ENCODE results near the gene SPHK1. TPM values are rescaled to one million over a fixed set of nuclear protein-coding genes. Genes with fewer than 3 reads are reported as not detected.

SPHK1 gene
- total RNA-seq, 3 donors from 2014 or later: 9.6 to 28.5 (median 23.0) TPM

DNA sequence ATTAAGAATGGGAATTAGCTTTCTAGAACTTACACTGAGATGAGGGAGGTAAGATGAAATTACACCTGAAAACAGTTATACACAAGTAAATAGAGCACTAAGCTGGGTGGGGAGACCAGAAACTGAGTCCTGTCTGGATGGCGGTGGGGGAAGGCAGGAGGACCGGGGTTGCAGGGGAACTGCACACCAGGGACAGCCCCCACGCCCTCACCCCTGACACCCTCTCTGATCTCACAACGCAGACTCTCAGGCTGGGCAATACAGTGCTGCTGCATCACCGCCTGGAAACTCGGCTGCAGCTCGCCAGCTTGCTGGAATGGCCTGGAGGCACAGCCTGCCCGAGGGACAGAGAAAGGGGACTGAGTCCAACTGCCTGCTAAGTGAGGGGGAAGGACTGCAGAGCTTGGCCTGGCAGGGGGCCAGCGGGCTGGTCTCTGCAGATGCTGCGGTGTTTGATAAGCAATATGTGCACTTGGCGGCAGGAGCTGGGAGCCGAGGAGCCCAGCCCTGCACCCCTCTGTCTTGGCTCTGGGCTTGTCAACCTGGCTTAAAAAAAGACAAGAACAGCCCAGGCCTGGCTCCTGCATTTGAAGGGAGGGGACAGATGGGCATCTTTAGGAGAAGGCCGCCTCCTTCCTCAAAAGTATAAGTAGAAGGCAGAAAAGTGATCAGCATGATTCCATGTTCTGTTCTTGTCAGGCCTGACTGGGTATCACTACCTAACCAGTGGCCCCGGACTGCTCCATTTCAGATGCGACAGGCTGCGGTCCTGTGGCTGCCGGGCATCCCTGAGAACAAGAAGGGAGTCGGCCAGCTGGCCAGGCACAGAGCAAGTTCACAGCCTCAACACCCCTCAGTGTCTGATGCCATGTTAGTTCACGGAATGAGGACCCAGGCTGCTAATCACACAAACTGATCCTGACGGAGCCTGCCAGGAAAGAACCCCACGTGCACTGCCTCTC is 30.2 kb downstream of the SPHK1 start:
- no peak for TF ChIP-seq POLR2AphosphoS5 (IDR thresholded peaks at IDR 0.05)
- TF ChIP-seq, protein P1, sequence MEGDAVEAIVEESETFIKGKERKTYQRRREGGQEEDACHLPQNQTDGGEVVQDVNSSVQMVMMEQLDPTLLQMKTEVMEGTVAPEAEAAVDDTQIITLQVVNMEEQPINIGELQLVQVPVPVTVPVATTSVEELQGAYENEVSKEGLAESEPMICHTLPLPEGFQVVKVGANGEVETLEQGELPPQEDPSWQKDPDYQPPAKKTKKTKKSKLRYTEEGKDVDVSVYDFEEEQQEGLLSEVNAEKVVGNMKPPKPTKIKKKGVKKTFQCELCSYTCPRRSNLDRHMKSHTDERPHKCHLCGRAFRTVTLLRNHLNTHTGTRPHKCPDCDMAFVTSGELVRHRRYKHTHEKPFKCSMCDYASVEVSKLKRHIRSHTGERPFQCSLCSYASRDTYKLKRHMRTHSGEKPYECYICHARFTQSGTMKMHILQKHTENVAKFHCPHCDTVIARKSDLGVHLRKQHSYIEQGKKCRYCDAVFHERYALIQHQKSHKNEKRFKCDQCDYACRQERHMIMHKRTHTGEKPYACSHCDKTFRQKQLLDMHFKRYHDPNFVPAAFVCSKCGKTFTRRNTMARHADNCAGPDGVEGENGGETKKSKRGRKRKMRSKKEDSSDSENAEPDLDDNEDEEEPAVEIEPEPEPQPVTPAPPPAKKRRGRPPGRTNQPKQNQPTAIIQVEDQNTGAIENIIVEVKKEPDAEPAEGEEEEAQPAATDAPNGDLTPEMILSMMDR (IDR thresholded peaks at IDR 0.05): no peak
- TF ChIP-seq POLR2A (IDR thresholded peaks at IDR 0.05): no peak

DNA sequence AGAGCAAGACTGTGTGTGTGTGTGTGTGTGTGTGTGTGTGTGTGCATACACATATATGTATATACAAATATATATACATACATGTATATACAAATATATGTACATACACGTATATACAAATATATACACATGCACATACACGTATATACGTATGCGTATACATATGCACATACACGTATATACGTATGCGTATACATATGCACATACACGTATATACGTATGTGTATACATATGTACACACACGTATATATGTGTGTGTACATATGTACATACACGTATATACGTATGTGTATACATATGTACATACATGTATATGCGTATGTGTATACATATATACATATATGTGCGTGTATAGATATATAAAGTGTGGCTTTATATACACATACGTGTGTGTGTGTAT is 31.4 kb downstream of the SPHK1 start:
- intact Hi-C loops (cut with DNase I; ENCODE audit: low total_unique reads): no loop called here
- Histone ChIP-seq H3K4me3 (no peak overlapping the region), H3K27ac (no peak overlapping the region), H3K27me3 (no peaks in the 10 kb centered on the region), H3K9me3 (no peaks in the 10 kb centered on the region), H3K36me3 (no peaks in the 10 kb centered on the region), H3K4me1 (peaks cover 0 to 4% of the 10 kb centered on the region in 2 donors)
- no peak for TF ChIP-seq POLR2AphosphoS5 (IDR thresholded peaks at IDR 0.05)
- TF ChIP-seq, protein P1 (IDR thresholded peaks at IDR 0.05): no peak
- TF ChIP-seq POLR2A (IDR thresholded peaks at IDR 0.05): no peak
- no peak for DNase-seq (ENCODE audit: low spot score in 2 of 2)

More for the DNA sequence above, 30.2 kb downstream of the SPHK1 start:
- no peaks in the 10 kb centered on the region for H3K36me3 ChIP-seq
- H3K27ac ChIP-seq: no peak overlapping the region
- peaks cover 0 to 4% of the 10 kb centered on the region in 2 donors for H3K4me1 ChIP-seq
- no peak overlapping the region for H3K4me3 ChIP-seq
- H3K27me3 ChIP-seq: no peaks in the 10 kb centered on the region
- H3K9me3 ChIP-seq: no peaks in the 10 kb centered on the region
- intact Hi-C loops (cut with DNase I; ENCODE audit: low total_unique reads): no loop called here
- DNase-seq (ENCODE audit: low spot score in 2 of 2): no peak

DNA sequence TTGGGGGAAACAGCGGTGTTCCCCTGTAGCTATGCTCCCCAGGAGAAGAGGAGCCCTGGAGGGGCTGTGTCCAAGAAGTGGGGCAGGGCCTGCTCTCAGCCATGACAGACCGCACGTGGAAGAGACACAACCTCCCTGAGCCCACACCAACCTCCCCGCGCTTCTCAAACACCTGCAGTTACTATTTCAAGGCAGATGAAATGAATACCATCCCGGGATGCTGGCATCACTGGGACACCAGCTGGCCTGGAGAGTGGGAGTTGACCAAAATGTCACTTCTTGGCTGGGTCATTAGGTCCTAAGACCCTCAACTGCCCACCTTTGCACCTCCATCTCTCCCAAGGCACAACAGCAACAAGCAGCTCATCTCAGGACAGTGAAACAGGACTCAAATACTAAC is 32.0 kb downstream of the SPHK1 start:
- no peaks in the 10 kb centered on the region for H3K27me3 ChIP-seq
- H3K4me1 ChIP-seq: peaks cover 0 to 4% of the 10 kb centered on the region in 2 donors
- H3K4me3 ChIP-seq: no peak overlapping the region
- DNase-seq (ENCODE audit: low spot score in 2 of 2): no peak
- TF ChIP-seq, protein P1 (IDR thresholded peaks at IDR 0.05): no peak
- TF ChIP-seq POLR2AphosphoS5 (IDR thresholded peaks at IDR 0.05) (no peak), POLR2A (IDR thresholded peaks at IDR 0.05) (no peak)
- H3K36me3 ChIP-seq: no peaks in the 10 kb centered on the region
- intact Hi-C loops (cut with DNase I; ENCODE audit: low total_unique reads): no loop called here
- no peak overlapping the region for H3K27ac ChIP-seq
- H3K9me3 ChIP-seq: no peaks in the 10 kb centered on the region

DNA sequence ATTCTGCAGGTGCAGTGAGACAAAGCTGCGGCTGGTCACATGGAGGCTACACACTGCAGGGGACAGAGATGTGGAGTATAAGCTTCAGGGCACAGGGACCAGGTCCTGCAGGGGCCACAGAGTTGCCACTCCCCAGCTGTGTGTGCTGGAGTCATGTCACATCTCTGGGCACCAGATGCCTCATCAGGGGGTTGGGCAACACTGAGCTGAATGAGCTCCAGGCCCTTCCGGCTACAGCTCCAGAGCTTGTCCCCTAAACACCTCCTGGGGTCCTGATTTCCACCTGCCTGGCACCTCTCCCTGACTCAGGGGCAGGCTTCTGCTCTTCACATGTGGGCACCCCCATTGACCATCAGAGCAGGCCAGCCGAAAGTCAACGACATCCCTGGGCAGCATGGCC is 32.5 kb downstream of the SPHK1 start:
- TF ChIP-seq, protein P1 (IDR thresholded peaks at IDR 0.05): no peak
- TF ChIP-seq POLR2AphosphoS5 (IDR thresholded peaks at IDR 0.05) (no peak), POLR2A (IDR thresholded peaks at IDR 0.05) (no peak)
- no peak overlapping the region for H3K27ac ChIP-seq
- peaks cover 0 to 4% of the 10 kb centered on the region in 2 donors for H3K4me1 ChIP-seq
- H3K9me3 ChIP-seq: no peaks in the 10 kb centered on the region
- H3K36me3 ChIP-seq: no peaks in the 10 kb centered on the region
- no peak for DNase-seq (ENCODE audit: low spot score in 2 of 2)
- H3K4me3 ChIP-seq: no peak overlapping the region
- H3K27me3 ChIP-seq: no peaks in the 10 kb centered on the region
- intact Hi-C loops (cut with DNase I; ENCODE audit: low total_unique reads): no loop called here

DNA sequence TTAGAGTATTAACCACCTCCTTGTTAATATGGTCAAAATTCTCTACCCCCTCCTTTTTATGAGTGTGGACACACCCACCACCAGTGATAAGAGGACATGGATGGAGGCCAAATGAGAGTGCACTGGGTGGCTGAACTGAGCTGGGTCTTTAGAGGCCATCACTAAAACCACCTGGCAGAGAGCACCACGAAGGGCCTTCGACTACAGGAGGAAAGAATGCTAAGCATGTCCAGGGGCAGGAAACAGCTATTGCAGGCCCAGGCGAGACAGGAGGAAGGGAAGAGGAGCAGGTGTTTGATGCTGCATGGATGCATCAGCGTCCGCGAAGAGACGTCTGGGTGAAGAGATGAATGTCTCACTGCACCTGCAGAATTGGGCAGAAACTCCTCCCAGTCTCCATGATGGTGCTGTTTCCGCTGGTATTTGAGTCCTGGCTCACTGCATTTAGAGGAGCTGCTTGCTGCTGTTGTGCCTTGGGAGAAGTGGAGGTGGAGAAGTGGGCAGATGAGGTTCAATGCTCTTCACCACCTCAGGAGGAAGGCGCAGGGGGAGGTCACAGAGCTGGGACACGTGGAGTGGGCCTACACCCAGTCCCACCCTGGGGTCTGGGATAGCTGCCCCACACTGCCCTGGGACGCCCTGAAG is 33.2 kb downstream of the SPHK1 start:
- H3K9me3 ChIP-seq: no peaks in the 10 kb centered on the region
- intact Hi-C loops (cut with DNase I; ENCODE audit: low total_unique reads): no loop called here
- H3K27me3 ChIP-seq: no peaks in the 10 kb centered on the region
- no peak for DNase-seq (ENCODE audit: low spot score in 2 of 2)
- TF ChIP-seq, protein P1 (IDR thresholded peaks at IDR 0.05): no peak
- H3K27ac ChIP-seq: no peak overlapping the region
- peaks cover 0 to 4% of the 10 kb centered on the region in 2 donors for H3K4me1 ChIP-seq
- H3K36me3 ChIP-seq: no peaks in the 10 kb centered on the region
- no peak overlapping the region for H3K4me3 ChIP-seq

Data from breast epithelium (tissue), 4 donors.